HUDEP-2 (cell line): Measurements from ENCODE around the gene PPP5C.
"Not testable (repeated sequence)": the region's sequence is repeated elsewhere in the genome, so short reads cannot be mapped to it uniquely, and the experiment has no call there.

ENCODE experiments used
- DNase-seq, 76 experiments: peaks; one replicate each; lab custom pipeline; 2025; ENCODE audit not compliant: unreplicated experiment in 76 of 76; lab: John Stamatoyannopoulos, UW

PPP5C gene

DNA sequence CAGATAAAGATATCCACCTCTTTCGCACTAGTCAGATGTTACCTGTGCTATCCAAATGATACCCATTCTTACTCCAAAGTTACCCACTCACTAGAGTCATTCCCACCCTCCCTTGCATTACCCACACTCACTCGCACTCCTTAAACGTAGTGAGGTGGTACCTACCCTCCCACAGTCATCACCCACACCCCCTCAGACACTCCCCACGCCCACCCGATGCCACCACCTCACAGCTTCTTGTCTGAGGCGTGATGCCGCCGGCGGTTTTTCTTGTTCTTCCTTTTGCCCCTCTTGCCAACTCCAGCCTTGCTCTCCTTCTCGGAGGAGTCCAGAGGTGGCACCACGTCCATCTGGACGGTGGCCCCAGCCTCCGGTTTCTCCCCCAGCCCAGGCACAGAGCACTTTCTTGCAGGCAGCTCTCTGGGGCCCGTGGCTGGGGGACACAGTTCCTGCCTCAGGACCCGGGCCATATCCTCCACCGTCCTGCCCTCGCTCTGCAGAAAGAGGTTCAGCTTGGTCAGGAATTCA lies 80.7 kb downstream of the PPP5C start:
- DNase-seq: no peak

DNA sequence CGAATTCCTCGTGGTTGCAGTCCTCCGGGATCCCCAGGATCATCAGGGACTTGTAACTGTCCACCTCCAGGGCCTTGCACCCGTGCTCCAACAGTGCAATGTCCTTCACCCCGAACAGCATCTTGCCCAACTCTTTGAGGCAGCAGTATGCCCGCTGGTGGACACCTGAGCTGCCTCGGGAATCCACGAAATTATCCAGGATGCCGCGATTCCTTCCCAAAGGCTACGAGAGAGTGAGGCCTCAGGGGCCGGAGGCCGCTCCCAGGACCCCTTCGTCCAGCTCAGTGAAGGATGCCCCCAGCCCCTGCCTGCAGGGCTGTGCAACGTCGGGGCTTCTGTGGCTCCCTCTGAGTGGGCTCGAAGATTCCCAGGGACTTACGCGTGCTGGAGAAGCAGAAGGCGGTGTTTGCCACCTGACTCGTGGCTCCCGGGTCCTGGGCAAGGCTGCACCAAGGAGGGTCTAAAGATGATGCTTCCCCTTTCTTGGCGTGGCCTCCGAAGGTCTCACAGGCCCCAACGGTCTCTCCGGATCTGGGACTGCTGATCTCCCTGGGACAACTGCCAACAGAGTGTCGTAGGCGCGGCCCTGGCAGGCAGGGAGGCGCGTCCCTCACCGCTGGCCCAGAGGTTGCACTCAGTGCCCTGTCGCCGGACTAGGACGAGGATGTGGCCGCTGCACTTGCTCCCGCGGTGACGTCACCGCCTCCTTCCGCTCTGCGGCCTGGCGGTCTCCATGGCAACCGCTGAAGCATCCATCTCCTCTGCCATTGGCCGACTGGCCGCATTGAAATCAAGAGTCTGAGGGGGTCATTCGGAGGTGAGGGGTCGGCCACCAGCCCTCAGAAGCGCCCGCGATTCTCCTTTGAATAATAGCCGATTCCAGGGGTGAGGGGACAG lies 81.6 kb downstream of the PPP5C start, which contains the start of gene PNMA8C:
PNMA8C (minus strand) TSS at position 698 of the 897 bp plus-strand sequence; CDS start at position 121, 577 bp downstream.
- DNase-seq: peak in 71 of 76 experiments; percentile 18 to 84 (median 60)

DNA sequence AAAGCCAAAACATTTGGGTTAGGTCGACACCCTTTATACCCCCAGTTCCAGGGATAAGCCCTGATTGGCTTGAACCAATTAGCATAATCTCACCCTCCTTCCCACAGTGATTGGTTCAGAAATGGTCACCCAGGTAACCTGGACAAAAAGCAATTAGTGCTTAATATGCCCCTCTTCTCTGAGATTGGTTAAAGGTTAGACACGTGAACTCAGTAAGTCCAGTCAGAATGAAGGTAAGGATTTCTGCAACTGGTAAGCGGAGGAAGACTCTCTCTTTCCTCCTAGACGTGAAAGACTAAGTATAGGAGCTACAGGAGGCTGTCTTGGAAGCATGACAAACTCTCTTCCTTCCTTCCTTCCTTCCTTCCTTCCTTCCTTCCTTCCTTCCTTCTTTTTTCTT lies 83.1 kb downstream of the PPP5C start:
- no peak for DNase-seq

DNA sequence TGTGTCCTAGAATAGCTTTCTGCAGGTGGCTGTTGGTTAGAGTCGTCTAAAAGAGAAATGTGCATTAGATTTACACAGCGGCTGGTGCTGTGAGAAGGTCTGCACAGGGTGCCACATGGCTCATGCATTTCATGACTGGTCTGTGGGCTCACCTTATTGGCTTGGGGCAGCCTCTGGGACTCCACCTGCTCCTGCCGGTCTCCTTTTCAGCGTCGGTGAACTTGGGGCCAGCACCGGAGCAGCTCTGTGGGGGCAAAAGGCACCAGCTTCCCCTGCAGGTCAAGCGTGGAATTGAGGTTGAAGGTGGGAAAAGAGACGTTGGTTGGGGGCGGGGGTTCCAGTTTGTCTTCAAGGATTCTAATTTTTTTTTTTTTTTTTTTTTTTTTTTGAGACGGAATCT lies 84.9 kb downstream of the PPP5C start:
- no peak for DNase-seq

DNA sequence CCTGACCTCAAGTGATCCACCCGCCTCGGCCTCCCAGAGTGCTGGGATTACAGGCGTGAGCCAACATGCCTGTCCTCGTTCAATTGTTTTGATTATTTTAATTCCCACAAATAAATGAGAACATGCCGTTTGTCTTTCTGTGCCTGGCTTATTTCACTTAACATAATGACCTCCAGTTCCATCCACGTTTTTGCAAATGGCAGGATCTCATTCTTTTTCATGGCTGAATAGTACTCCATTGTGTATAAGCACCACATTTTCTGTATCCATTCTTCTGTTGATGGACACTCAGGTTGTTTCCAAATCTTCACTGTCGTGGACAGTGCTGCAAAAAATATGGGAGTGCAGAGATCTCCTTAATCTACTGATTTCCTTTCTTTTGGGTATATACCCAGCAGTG lies 86.6 kb downstream of the PPP5C start:
- not testable (repeated sequence) for DNase-seq

DNA sequence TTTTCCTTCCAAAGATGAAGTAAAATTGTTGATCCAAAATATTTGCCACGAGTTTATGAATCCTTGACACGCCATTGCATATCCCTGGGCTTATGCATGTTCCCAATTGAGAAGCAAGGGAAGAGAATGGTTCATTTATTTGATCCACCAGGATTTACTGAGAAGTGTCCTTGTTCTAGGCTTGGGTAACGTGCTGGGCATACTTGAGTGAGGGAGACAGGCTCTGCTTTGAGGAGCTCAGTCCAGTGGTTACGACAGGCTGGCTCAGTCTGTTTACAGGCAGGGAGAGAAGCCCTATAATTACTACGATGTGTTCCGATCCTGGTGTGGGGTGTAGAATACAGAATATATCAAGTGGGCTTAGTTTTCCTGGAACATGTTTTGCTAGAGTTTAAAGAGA lies 88.1 kb downstream of the PPP5C start:
- DNase-seq: no peak

DNA sequence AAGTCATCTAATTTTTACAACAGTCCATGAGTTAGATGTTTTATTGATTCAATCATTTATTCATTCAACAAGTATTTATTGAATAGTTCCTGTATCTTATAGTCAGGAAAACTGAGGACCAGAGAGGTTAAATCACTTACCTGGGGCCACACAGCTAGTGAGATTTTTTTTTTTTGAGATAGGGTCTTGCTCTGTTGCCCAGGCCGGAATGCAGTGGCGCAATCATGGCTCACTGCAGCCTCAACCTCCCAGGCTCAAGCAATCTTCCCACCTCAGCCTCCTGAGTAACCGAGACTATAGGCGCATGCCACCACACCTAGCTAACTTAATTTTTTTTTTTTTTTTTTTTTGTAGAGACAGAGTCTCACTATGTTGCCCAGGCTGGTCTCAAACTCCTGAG lies 88.8 kb downstream of the PPP5C start:
- DNase-seq: not testable (repeated sequence)
